Suppressor macrophage treated with lipopolysaccharide for 1 hour (primary cell): Measurements from ENCODE around the gene UNC5A.
A peak's percentile ranks its signal among the peaks of the same experiment; 100 is the strongest.

Experiments used
- DNase-seq, 3 donors: peaks; one replicate each; pipeline ENCODE4 v3.0.0-alpha.2; 2020 to 2022

UNC5A gene

GRCh38 chr5:176810081-176810597 is at the start of gene UNC5A:
Gene UNC5A, plus strand, starts transcription at chr5:176810559. Its CDS starts 192 bp downstream, at chr5:176810751.
- DNase-seq = peak in 2 of 3 donors; percentile 12 to 43

DNA sequence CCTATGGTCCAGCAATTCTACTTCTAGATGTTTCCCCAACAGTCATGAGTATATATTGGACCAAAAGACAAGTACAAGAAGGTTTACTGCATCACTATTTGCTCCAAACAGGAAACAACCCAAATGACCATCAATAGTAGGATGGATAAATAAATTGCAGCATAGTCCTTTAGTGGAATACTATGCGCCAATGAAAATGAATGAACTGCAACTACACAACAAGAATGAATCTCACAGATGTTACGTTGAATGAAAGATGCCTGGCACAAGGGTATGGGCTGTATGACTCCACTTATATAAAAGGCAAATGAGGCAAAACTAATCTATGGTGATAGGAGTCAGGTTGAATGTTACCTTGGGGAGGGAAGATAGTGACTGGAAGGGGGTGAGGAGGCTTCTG is 48.6 kb upstream of the UNC5A start:
- DNase-seq = no peak

GRCh38 chr5:176762489-176762888 is 47.9 kb upstream of the UNC5A start:
- DNase-seq = no peak

- DNase-seq = no peak
Observed at GRCh38 chr5:176765687-176766086, 44.7 kb upstream of the UNC5A start.

GRCh38 chr5:176768174-176768970 is 42.0 kb upstream of the UNC5A start:
- DNase-seq = no peak

DNA sequence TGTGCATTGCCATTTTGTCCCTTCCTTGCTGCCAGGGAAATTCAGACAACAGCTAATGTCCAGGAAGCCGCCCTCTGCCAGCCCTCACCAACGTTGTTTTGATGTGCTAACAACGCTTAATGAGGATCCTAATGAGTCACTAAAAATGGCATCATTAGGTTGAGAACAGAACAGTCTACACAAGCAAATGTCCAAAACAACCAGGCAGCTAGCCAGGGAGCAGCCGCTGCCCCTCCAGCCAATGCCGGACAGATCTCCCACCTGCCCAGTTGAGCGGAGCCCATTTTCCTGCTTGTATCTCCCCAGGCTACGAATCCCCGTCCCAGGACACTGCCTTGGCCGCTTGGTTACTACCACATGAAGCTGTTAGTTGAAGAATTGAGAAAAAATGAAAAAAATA is 40.4 kb upstream of the UNC5A start:
- no peak for DNase-seq

DNA sequence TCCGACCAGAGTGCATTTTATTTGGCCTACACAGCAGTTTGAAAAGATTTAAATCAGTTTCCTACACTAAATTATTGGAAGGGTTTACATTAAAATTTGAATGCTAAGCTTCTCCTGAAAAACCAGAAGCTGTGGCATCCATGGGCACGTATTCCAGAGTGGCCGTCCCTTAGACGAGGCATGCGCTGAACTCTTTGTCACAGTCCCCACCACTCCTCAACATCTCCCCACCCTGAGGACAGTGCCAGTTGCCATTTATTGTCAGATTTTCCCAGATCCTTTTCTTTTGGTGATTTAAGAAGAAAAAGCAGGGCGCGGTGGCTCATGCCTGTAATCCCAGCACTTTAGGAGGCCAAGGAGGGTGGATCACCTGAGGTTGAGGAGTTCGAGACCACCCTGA is 39.9 kb upstream of the UNC5A start:
- no peak for DNase-seq

- DNase-seq = no peak
Observed at GRCh38 chr5:176771102-176771845, 39.1 kb upstream of the UNC5A start.

- DNase-seq = no peak
Observed at GRCh38 chr5:176772271-176773210, 37.8 kb upstream of the UNC5A start.

GRCh38 chr5:176773408-176774035 is 36.8 kb upstream of the UNC5A start:
- DNase-seq = no peak

DNA sequence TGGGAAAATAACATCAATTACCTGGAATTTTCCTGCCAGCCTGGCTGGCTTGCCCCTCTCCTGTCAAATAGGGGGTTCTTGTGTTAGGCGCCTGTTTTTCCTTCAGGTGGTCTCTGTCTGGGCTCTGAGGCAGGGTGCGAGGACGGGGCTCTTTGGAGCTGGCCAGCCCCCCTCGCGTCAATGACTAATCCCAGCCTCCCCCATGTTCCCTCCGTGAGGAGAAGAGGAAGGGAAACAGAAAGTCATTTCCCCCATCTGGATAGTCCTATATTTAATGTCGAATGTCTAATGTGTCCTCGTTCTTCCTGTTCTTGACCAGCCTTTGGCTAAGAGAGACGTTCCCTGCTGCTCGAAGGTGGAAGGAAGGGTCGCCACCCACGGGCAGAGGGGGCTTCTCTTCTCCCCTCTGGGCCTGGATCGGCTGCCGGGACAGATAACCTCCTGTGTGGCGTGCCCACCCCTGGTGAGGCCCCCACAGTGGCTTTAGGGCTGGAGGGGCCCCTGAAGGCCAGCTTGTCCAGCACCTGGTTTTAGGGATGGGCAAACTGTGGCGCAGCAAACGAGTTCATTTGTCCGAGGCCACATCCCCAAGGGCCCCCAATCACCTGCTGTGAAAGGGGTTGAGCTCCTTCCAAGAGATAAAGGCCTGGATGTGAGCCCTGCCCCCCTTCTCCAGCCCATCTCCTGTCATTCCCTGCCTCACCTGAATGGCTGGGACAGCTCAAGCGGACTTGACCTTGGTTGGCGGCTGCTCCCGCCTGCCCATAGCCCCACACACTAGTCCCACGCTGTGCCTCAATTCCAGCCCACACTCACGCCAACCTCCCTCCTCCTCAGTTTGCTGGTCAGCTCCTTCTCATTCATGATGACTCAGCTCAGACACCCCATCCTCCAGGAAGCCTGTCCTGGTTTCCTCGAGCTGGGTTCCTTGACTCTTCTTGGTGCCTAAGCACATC is 35.9 kb upstream of the UNC5A start:
- peak; percentile 67 to 70 (median 68) for DNase-seq

GRCh38 chr5:176775409-176775808 is 35.0 kb upstream of the UNC5A start:
- DNase-seq = peak in 1 of 3 donors; percentile 19

DNA sequence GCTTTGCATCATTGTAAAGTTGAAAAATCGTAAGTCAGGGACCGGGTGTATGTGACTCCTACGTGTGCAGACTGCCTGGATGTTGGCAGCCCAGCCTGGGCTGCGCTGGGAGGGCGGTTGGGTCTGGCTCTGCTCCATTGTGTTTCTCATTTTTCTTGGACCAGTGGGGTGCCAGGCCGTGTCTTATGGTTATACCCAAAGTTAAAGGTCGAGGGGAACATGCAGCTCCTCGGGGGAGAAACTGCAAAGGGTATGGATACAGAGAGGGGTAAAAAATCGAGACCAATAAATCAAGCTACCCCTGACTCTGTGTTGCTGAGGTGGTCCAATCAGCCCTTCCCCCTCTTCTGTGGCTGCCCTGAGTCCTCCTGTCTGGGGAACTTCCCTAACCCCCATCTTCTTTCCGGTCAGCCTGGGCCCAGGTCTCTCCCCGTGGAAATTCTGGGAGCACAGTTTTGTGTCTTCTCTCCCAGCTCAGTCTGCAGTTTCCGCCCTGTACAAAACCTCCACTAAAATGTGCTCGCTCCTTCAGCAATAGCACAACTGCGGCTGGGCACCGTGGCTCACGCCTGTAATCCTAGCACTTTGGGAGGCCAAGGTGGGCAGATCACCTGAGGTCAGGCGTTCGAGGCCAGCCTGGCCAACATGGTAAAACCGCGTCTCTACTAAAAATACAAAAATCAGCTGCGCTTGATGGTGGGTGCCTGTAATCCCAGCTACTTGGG is 34.1 kb upstream of the UNC5A start:
- DNase-seq = no peak

DNA sequence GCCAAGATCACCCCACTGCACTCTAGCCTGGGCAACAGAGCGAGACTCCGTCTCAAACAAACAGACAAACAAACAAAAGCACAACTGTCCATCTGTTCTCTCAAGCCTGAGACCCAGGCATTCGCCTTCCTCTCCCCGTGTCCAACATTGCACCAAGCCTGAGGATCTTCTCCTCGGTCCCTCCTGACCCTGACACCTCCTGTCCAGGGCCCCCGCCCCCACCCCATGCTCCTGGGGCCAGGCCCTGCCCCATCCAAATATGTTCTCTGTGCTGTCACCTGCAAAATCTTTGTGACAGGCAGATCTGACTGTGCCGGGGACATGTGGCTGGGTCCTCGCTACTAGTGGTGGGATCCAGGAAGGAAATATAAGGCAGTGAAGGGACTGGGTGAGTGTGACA is 33.4 kb upstream of the UNC5A start:
- no peak for DNase-seq

DNA sequence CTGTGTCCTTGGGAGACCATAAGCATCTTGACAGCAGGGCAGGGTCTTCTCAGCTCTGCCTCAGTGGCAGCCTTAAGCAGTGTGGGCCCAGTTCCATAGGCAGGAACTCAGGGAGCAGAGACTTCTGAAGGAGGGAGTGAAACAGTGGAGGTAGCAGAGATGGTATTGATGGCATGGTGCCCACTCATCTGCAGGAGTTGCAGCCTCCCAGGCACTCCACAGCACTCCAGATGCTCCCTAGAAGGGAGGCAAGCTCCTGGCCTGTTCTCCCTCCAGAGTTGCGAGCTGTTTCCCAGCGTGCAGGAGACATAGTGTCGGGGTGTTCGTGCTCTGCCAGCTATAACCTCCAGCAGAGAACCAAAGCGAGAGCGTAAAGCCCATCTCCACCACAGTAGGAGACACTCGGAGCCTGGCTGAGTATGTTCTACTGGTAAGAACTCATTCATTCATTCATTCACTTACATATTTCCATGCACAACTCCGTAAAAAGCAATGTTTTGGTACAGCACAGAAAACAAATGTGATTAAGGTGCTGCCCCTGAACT is 31.4 kb upstream of the UNC5A start:
- no peak for DNase-seq

DNA sequence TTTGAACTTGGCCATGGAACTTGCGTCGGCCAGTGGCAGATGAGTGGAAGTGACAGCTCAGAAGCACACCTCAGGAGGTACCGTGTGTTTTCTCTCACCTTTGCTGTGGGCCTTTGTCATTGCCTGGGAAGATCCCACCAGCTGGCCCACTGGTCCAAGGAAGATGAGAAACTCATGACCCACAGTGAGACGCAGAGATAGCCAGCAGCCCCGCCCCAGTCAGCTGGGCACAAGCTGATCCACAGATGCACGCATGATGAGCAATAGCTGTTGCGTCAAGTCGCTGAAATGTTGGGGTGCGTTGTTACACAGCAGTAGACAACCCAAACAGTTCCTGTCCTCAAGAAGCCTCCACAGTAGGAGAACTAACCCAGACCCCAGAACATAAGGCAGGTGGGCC is 30.8 kb upstream of the UNC5A start:
- DNase-seq = no peak

DNA sequence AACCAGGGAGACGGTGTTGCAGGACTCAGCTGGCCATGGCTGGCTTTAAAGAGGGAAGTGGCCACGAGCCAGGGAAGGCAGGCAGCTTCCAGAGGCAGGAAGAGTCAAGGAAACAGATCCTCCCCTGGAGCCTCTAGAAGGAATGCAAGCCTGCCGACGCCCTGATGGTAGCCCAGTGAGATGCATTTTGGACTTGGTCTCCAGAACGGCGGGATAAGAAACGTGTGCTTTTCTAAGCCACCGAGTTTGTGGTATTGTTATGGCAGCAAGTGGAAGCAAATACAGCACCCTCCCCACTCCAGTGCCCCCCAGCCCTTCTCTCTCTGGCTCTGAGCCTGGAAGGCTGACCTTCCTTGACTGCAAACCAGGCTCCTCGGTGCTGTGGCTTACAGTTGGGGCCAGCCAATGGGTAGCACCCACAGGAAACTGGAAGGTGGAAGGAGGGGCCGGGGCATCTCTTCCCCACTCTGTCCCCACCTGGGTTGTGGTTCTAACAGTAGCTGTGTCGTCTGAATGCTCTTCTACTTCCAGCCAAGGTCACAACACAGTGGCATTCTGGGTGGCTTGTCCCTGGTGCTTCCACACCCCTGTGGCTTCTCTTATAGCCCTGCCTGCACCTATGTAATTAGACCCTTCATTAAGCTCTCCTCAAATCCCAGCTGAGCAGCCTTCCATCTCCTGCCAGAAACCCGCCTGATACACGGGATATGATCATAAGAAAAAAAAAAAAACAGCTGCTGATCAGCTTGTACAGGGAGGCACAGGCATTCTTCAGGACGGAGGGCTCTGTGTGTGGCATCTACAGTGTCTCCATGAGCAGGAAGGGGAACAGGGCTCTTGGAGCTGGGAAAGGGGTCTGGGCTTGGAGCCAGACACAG is 29.9 kb upstream of the UNC5A start:
- no peak for DNase-seq

DNA sequence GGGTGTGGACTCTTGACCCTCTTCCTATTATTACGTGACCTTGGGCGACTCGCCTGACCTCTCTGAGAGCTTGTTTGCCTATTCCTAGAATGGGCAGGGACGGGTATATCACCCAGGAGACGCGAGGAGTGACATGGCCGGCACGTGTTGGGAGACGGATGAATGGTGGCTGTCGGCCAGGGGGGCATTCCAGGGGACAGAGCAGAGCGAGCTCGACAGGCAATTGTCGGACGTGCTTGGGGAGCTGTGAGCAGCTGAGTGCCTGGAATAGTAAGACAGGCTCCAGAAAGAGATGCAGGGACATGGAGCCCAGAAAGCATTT is 29.3 kb upstream of the UNC5A start:
- no peak for DNase-seq
